ENCODE data around the gene DGKI.

Gene DGKI

GRCh38 chr7:137366995-137367394, 479.8 kb downstream of the DGKI start:
- Histone ChIP-seq H3K4ac (ENCODE audit: low read depth in 1 of 2, low read length in 2 of 2) (no peak overlapping the region), H4K8ac (ENCODE audit: low read length) (no peak overlapping the region), H2BK5ac (ENCODE audit: low read depth, low read length, poor library complexity, severe bottlenecking) (no peak overlapping the region), H4K91ac (ENCODE audit: low read length) (no peak overlapping the region), H3K27me3 (ENCODE audit: control insufficient read depth in 1 of 2, insufficient read depth in 1 of 2, low read length in 2 of 2) (no peaks in the 10 kb centered on the region), H3K27ac (ENCODE audit: low read length, poor library complexity, severe bottlenecking) (no peak overlapping the region), H3K36me3 (ENCODE audit: control insufficient read depth in 1 of 2, insufficient read depth in 2 of 2, low read depth in 1 of 2, low read length in 2 of 2) (no peaks in the 10 kb centered on the region), H3K4me2 (ENCODE audit: low read length, poor library complexity, severe bottlenecking) (no peak overlapping the region), H3K9ac (ENCODE audit: low read length) (no peak overlapping the region), H2BK15ac (ENCODE audit: low read depth, poor library complexity, severe bottlenecking) (no peak overlapping the region), H3K23ac (ENCODE audit: low read length in 2 of 2) (no peak overlapping the region), H3K14ac (ENCODE audit: low read length in 2 of 2) (no peak overlapping the region), H3K9me3 (ENCODE audit: control insufficient read depth, low read length) (peaks cover 7% of the 10 kb centered on the region), H2AK5ac (ENCODE audit: low read length, severe bottlenecking) (no peak overlapping the region), H2AFZ (ENCODE audit: low read depth, low read length) (no peak overlapping the region), H2BK120ac (ENCODE audit: low read depth, low read length) (no peak overlapping the region), H3K4me3 (ENCODE audit: insufficient read depth in 1 of 2, low read depth in 1 of 2, low read length in 2 of 2) (no peak overlapping the region), H3K79me1 (replicated peaks; ENCODE audit: low read length, poor library complexity, severe bottlenecking) (no peaks in the 10 kb centered on the region), H3K4me1 (ENCODE audit: control insufficient read depth, insufficient read depth, low read depth, low read length) (no peaks in the 10 kb centered on the region), H3K18ac (ENCODE audit: low read depth in 1 of 2, low read length in 2 of 2) (no peak overlapping the region), H2BK12ac (ENCODE audit: low read length in 2 of 2) (no peak overlapping the region)
- 81% methylated on average over 5 of the region's 5 CpGs for WGBS
- DNase-seq: no peak

- no peak overlapping the region for H4K91ac ChIP-seq (ENCODE audit: low read length)
- no peak overlapping the region for H2AFZ ChIP-seq (ENCODE audit: low read depth, low read length)
- no peak overlapping the region for H3K18ac ChIP-seq (ENCODE audit: low read depth in 1 of 2, low read length in 2 of 2)
- H3K79me1 ChIP-seq (replicated peaks; ENCODE audit: low read length, poor library complexity, severe bottlenecking): no peaks in the 10 kb centered on the region
- H2BK12ac ChIP-seq (ENCODE audit: low read length in 2 of 2): no peak overlapping the region
- peaks cover 40% of the 10 kb centered on the region for H3K9me3 ChIP-seq (ENCODE audit: control insufficient read depth, low read length)
- H3K4ac ChIP-seq (ENCODE audit: low read depth in 1 of 2, low read length in 2 of 2): no peak overlapping the region
- WGBS: 89% methylated on average over 6 of the region's 6 CpGs
- H3K27me3 ChIP-seq (ENCODE audit: control insufficient read depth in 1 of 2, insufficient read depth in 1 of 2, low read length in 2 of 2): no peaks in the 10 kb centered on the region
- no peak overlapping the region for H4K8ac ChIP-seq (ENCODE audit: low read length)
- peak overlapping the region in 1 of 2 experiments; percentile 41 for H3K14ac ChIP-seq (ENCODE audit: low read length in 2 of 2)
- H3K36me3 ChIP-seq (ENCODE audit: control insufficient read depth in 1 of 2, insufficient read depth in 2 of 2, low read depth in 1 of 2, low read length in 2 of 2): no peaks in the 10 kb centered on the region
- DNase-seq: no peak
- H3K4me3 ChIP-seq (ENCODE audit: insufficient read depth in 1 of 2, low read depth in 1 of 2, low read length in 2 of 2): no peak overlapping the region
- no peaks in the 10 kb centered on the region for H3K4me1 ChIP-seq (ENCODE audit: control insufficient read depth, insufficient read depth, low read depth, low read length)
- no peak overlapping the region for H2AK5ac ChIP-seq (ENCODE audit: low read length, severe bottlenecking)
- H3K23ac ChIP-seq (ENCODE audit: low read length in 2 of 2): no peak overlapping the region
- no peak overlapping the region for H3K27ac ChIP-seq (ENCODE audit: low read length, poor library complexity, severe bottlenecking)
- H2BK15ac ChIP-seq (ENCODE audit: low read depth, poor library complexity, severe bottlenecking): no peak overlapping the region
- no peak overlapping the region for H3K4me2 ChIP-seq (ENCODE audit: low read length, poor library complexity, severe bottlenecking)
- no peak overlapping the region for H2BK120ac ChIP-seq (ENCODE audit: low read depth, low read length)
- H2BK5ac ChIP-seq (ENCODE audit: low read depth, low read length, poor library complexity, severe bottlenecking): no peak overlapping the region
- no peak overlapping the region for H3K9ac ChIP-seq (ENCODE audit: low read length)
Observed at GRCh38 chr7:137363683-137364082, 483.1 kb downstream of the DGKI start.

GRCh38 chr7:137360087-137360679, 486.6 kb downstream of the DGKI start:
- no peak overlapping the region for H2BK15ac ChIP-seq (ENCODE audit: low read depth, poor library complexity, severe bottlenecking)

GRCh38 chr7:137354961-137355360, 491.8 kb downstream of the DGKI start:
- no peak for DNase-seq
- no peak overlapping the region for H4K91ac ChIP-seq (ENCODE audit: low read length)
- H3K27ac ChIP-seq (ENCODE audit: low read length, poor library complexity, severe bottlenecking): no peak overlapping the region
- H3K23ac ChIP-seq (ENCODE audit: low read length in 2 of 2): no peak overlapping the region
- H2BK5ac ChIP-seq (ENCODE audit: low read depth, low read length, poor library complexity, severe bottlenecking): no peak overlapping the region
- H3K14ac ChIP-seq (ENCODE audit: low read length in 2 of 2): no peak overlapping the region
- no peaks in the 10 kb centered on the region for H3K4me1 ChIP-seq (ENCODE audit: control insufficient read depth, insufficient read depth, low read depth, low read length)
- no peaks in the 10 kb centered on the region for H3K36me3 ChIP-seq (ENCODE audit: control insufficient read depth in 1 of 2, insufficient read depth in 2 of 2, low read depth in 1 of 2, low read length in 2 of 2)
- no peaks in the 10 kb centered on the region for H3K79me1 ChIP-seq (replicated peaks; ENCODE audit: low read length, poor library complexity, severe bottlenecking)
- no peak overlapping the region for H2AK5ac ChIP-seq (ENCODE audit: low read length, severe bottlenecking)
- H2BK120ac ChIP-seq (ENCODE audit: low read depth, low read length): no peak overlapping the region
- H2AFZ ChIP-seq (ENCODE audit: low read depth, low read length): no peak overlapping the region
- no peak overlapping the region for H3K18ac ChIP-seq (ENCODE audit: low read depth in 1 of 2, low read length in 2 of 2)
- no peak overlapping the region for H3K4me3 ChIP-seq (ENCODE audit: insufficient read depth in 1 of 2, low read depth in 1 of 2, low read length in 2 of 2)
- no peak overlapping the region for H2BK12ac ChIP-seq (ENCODE audit: low read length in 2 of 2)
- no peak overlapping the region for H3K4me2 ChIP-seq (ENCODE audit: low read length, poor library complexity, severe bottlenecking)
- peaks cover 21% of the 10 kb centered on the region for H3K9me3 ChIP-seq (ENCODE audit: control insufficient read depth, low read length)
- no peaks in the 10 kb centered on the region for H3K27me3 ChIP-seq (ENCODE audit: control insufficient read depth in 1 of 2, insufficient read depth in 1 of 2, low read length in 2 of 2)
- no peak overlapping the region for H4K8ac ChIP-seq (ENCODE audit: low read length)
- no peak overlapping the region for H2BK15ac ChIP-seq (ENCODE audit: low read depth, poor library complexity, severe bottlenecking)
- no peak overlapping the region for H3K4ac ChIP-seq (ENCODE audit: low read depth in 1 of 2, low read length in 2 of 2)
- no peak overlapping the region for H3K9ac ChIP-seq (ENCODE audit: low read length)

More at GRCh38 chr7:137360087-137360679, 486.6 kb downstream of the DGKI start:
- H3K18ac ChIP-seq (ENCODE audit: low read depth in 1 of 2, low read length in 2 of 2): no peak overlapping the region
- no peak overlapping the region for H4K8ac ChIP-seq (ENCODE audit: low read length)
- no peaks in the 10 kb centered on the region for H3K4me1 ChIP-seq (ENCODE audit: control insufficient read depth, insufficient read depth, low read depth, low read length)
- no peaks in the 10 kb centered on the region for H3K79me1 ChIP-seq (replicated peaks; ENCODE audit: low read length, poor library complexity, severe bottlenecking)
- H2AFZ ChIP-seq (ENCODE audit: low read depth, low read length): no peak overlapping the region
- peaks cover 48% of the 10 kb centered on the region for H3K9me3 ChIP-seq (ENCODE audit: control insufficient read depth, low read length)
- no peaks in the 10 kb centered on the region for H3K36me3 ChIP-seq (ENCODE audit: control insufficient read depth in 1 of 2, insufficient read depth in 2 of 2, low read depth in 1 of 2, low read length in 2 of 2)
- H3K23ac ChIP-seq (ENCODE audit: low read length in 2 of 2): no peak overlapping the region
- H3K27ac ChIP-seq (ENCODE audit: low read length, poor library complexity, severe bottlenecking): no peak overlapping the region
- no peak overlapping the region for H3K9ac ChIP-seq (ENCODE audit: low read length)
- 47% methylated on average over 1 of the region's 1 CpG for WGBS
- H2BK12ac ChIP-seq (ENCODE audit: low read length in 2 of 2): no peak overlapping the region
- H3K4ac ChIP-seq (ENCODE audit: low read depth in 1 of 2, low read length in 2 of 2): no peak overlapping the region
- H2AK5ac ChIP-seq (ENCODE audit: low read length, severe bottlenecking): no peak overlapping the region
- no peak overlapping the region for H3K4me3 ChIP-seq (ENCODE audit: insufficient read depth in 1 of 2, low read depth in 1 of 2, low read length in 2 of 2)
- H3K4me2 ChIP-seq (ENCODE audit: low read length, poor library complexity, severe bottlenecking): no peak overlapping the region
- no peaks in the 10 kb centered on the region for H3K27me3 ChIP-seq (ENCODE audit: control insufficient read depth in 1 of 2, insufficient read depth in 1 of 2, low read length in 2 of 2)
- H2BK5ac ChIP-seq (ENCODE audit: low read depth, low read length, poor library complexity, severe bottlenecking): no peak overlapping the region
- H3K14ac ChIP-seq (ENCODE audit: low read length in 2 of 2): no peak overlapping the region
- no peak overlapping the region for H4K91ac ChIP-seq (ENCODE audit: low read length)
- no peak overlapping the region for H2BK120ac ChIP-seq (ENCODE audit: low read depth, low read length)
- DNase-seq: peak; percentile 5
